ENCODE data around the gene PTPRN2.
A peak's percentile ranks its signal among the peaks of the same experiment; 100 is the strongest.
"Not testable (repeated sequence)": the region's sequence is repeated elsewhere in the genome, so short reads cannot be mapped to it uniquely, and the experiment has no call there.

The PTPRN2 gene

GRCh38 chr7:158362912-158363905 is 224.4 kb downstream of the PTPRN2 start:
- DNase-seq (ENCODE audit: low spot score) = no peak

- no peak for DNase-seq (ENCODE audit: low spot score)
Measured at GRCh38 chr7:158362001-158362400, 225.6 kb downstream of the PTPRN2 start.

- DNase-seq (ENCODE audit: low spot score) = no peak
Measured at GRCh38 chr7:158361326-158361946, 226.2 kb downstream of the PTPRN2 start.

GRCh38 chr7:158358926-158359645 is 228.5 kb downstream of the PTPRN2 start:
- DNase-seq (ENCODE audit: low spot score) = no peak

- no peak for DNase-seq (ENCODE audit: low spot score)
Measured at GRCh38 chr7:158357898-158358821, 229.5 kb downstream of the PTPRN2 start.

- DNase-seq (ENCODE audit: low spot score) = no peak
Measured at GRCh38 chr7:158357106-158357897, 230.3 kb downstream of the PTPRN2 start.

- DNase-seq (ENCODE audit: low spot score) = no peak
Measured at GRCh38 chr7:158356454-158356853, 231.2 kb downstream of the PTPRN2 start.

GRCh38 chr7:158355456-158356065 is 232.1 kb downstream of the PTPRN2 start:
- DNase-seq (ENCODE audit: low spot score) = no peak

- no peak for DNase-seq (ENCODE audit: low spot score)
Measured at GRCh38 chr7:158354861-158355260, 232.8 kb downstream of the PTPRN2 start.

- DNase-seq (ENCODE audit: low spot score) = peak; percentile 36
Measured at GRCh38 chr7:158353606-158354570, 233.7 kb downstream of the PTPRN2 start.

GRCh38 chr7:158351899-158352729 is 235.5 kb downstream of the PTPRN2 start:
- not testable (repeated sequence) for DNase-seq (ENCODE audit: low spot score)

- no peak for DNase-seq (ENCODE audit: low spot score)
Measured at GRCh38 chr7:158351481-158351880, 236.1 kb downstream of the PTPRN2 start.

GRCh38 chr7:158351051-158351450 is 236.6 kb downstream of the PTPRN2 start:
- DNase-seq (ENCODE audit: low spot score) = no peak

GRCh38 chr7:158350166-158350900 is 237.3 kb downstream of the PTPRN2 start:
- no peak for DNase-seq (ENCODE audit: low spot score)

GRCh38 chr7:158348446-158348845 is 239.2 kb downstream of the PTPRN2 start:
- no peak for DNase-seq (ENCODE audit: low spot score)

GRCh38 chr7:158348039-158348438 is 239.6 kb downstream of the PTPRN2 start:
- not testable (repeated sequence) for DNase-seq (ENCODE audit: low spot score)

GRCh38 chr7:158345731-158346130 is 241.9 kb downstream of the PTPRN2 start:
- no peak for DNase-seq (ENCODE audit: low spot score)
